T47D (cell line): ENCODE results near the gene SH3PXD2B.
A peak's percentile ranks its signal among the peaks of the same experiment; 100 is the strongest.

ENCODE experiments used
- DNase-seq, 2 experiments: peaks; one replicate each; pipeline versions ENCODE4 v3.0.0 to v3.0.0-alpha.2; 2011 to 2012; ENCODE audit warnings: low read depth in 1 of 2, low spot score in 1 of 2
- JUND ChIP-seq: IDR thresholded peaks from 2 replicates; pipeline ENCODE4 v1.6.1; 2012; ENCODE audit warnings: low read depth
- in situ Hi-C: cut with HindIII; loops from 2 replicates; pipeline ENCODE4 v1.10.0; 2016; ENCODE audit warnings: low sequenced_read_pairs, low pct_unique_long_range_greater_than_20kb

The SH3PXD2B gene

DNA sequence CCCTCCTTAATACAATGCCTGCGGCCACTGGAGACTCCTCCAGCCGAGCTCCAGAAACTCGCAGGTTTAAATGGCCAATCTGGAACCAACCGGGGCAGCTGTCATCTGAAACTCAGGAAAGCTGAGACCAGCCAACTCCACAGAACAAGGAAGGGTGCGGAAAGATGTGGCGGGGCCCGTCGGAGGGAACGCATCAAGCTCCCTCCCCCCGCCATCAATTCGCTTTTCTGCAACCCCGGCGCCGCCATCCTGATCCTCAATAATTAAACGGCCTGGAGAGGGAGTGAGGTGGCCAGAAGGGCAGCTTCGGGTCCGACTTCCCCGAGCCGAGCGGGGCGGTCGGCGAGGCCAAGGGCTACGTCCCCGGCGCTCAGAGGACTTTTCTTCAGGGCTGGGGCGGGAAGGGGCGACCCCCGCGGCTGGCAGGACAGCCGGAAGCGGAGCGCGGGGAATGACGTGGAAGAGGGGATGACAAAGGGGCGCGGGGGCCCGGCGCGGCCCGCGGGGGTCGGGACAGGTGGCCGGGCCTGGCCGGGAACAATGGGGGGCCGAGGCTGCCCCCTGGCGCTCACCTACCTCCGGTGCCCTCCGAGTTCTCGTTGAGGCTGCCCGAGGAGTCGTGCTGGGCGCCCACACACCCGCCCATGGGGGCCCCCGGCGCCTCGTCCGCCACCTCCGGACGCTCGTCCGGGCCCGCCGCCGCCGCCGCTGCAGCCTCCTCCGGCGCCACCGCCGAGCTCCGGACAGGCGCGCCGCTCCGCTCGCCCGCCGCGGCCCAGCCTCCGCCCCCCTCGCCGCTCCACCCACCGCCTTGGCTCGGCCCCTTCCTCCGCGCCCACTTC lies 171.1 kb downstream of the SH3PXD2B start, which contains the start of gene UBTD2:
Gene UBTD2, minus strand, starts transcription at position 745 of the 842 bp plus-strand sequence. Its CDS starts 99 bp downstream, at position 646.
- in situ Hi-C loops = no loop called here
- no peak for TF ChIP-seq JUND
- peak; percentile 64 to 84 for DNase-seq

DNA sequence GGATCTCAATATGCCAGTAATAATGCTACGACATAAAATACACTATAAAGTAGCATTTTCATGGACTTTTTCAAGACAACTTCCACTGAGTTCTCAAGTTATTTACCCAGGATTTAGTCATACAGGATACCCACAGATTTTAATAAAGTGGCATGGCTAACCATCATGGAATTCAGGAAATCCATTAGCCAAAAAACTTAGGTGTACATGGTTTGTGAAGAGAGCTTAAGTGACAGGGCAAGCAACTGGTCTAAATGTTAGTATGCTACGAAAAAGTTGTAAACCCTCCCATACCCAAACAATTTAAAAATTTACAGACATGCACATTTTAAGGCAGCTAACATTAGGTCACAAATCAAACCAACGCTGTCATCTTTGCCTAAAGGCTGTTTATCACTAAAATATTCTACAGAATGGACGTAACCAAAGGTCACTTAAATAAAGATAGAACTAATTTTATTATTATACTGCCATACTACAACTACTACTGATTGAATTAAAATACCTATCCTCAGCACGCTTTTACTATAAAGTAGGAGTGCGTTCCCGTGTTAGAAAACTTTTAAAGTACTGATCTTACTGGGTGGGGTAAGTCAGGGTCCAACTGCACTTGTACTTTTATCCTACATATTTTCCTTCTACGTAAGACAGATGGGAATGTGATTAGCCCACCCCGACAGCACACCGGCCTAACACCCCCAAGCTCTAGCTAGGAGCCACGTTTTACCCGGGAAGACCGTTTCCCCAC lies 171.9 kb downstream of the SH3PXD2B start:
- in situ Hi-C loops = no loop called here
- DNase-seq = no peak
- TF ChIP-seq JUND = no peak

DNA sequence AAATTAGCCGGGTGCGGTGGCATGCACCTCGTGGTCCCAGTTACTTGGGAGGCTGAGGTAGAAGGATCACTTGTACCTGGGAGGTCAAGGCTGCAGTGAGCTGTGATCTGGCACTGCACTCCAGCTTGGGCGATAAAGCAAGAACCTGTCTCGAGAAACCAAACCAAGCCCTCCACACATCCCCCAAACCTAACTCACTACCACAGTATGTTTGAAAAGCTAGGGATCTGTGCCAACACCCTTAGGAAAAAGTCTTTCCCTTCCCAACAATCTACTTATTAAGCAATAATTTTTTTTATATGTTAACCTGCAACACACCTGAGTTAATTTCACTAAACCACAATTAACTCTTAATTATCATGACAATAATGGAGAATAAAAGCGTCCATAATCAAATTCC lies 173.0 kb downstream of the SH3PXD2B start:
- in situ Hi-C loops = no loop called here
- DNase-seq = no peak
- no peak for TF ChIP-seq JUND

DNA sequence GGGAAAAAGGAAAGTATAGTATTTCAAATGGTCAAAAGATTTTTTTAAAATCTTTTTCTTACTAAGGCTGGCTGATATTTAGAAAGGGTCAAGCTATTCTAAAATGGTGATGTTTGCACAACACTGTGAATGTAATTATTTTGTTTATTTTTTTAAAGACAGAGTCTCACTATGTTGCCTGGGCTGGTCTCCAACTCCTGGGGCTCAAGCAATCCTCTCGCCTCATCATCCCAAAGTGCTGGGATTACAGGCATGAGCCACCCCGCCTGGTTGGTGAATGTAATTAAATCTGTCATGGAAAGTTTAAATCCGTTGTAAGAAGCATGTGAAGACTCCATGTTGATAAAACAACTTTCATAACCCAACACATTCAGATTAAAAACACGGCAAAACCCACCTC lies 173.4 kb downstream of the SH3PXD2B start:
- DNase-seq = no peak
- in situ Hi-C loops = no loop called here
- no peak for TF ChIP-seq JUND

DNA sequence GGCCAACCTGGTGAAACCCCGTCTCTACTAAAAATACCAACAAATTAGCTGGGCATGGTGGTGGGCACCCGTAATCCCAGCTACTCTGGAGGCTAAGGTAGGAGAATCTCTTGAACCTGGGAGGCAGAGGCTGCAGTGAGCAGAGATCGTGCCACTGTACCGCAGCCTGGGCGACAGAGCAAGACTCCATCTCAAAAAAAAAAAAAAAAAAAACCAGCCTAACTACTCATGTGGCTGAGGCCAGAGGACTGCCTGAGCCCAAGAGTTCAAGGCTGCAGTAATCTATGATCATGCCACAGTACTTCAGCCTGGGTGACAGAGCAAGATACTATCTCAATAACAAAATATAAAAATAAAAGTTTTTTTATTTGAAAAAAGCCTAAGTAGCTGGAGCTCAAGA lies 174.0 kb downstream of the SH3PXD2B start:
- TF ChIP-seq JUND = no peak
- in situ Hi-C loops = no loop called here
- no peak for DNase-seq

DNA sequence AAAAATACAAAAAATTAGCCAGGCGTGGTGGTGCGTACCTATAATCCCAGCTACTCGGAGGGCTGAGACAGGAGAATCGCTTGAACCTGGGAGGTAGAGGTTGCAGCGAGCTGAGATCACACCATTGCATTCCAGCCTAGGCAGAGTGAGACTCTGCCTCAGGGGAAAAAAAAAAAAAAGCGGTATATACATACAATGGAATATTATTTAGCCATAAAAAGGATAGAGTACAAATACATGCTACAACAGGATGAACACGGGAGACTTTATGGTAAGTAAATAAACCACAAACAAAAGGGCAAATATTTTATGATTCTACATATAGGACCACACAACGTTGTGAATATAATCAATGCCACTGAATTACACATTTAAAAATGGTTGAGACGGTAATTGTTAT lies 176.0 kb downstream of the SH3PXD2B start:
- no peak for TF ChIP-seq JUND
- no peak for DNase-seq
- in situ Hi-C loops = no loop called here

DNA sequence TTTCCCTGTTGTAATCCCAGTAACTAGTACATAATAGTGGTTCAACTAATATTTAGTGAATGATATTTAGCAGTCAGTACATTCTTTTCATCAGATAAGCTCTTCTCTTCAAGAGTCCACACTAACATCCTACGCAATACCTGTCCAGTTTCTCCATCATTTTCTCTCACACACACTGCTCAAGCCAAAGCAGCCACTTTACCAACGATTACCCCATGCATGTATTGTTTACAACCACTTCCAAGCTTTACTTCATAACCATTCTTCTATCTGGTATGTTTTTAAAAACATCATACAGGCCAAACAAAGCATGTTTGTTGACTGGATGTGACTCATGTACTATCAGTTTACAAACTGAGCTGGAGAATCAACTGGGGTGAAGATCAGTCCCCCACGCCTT lies 178.1 kb downstream of the SH3PXD2B start:
- no peak for TF ChIP-seq JUND
- in situ Hi-C loops = no loop called here
- no peak for DNase-seq
